HG03280 (cell line): ENCODE measurements around the gene SLC6A17.

Source experiments
- ATAC-seq: cut with Tn5 transposase; IDR thresholded peaks from one replicate; pipeline ENCODE4 v1.9.1; 2021; ENCODE audit warnings: mild to moderate bottlenecking, moderate library complexity; ENCODE audit not compliant: unreplicated experiment

SLC6A17 gene

GRCh38 chr1:110173466-110174105, 23.3 kb downstream of the SLC6A17 start:
- ATAC-seq: no peak

DNA sequence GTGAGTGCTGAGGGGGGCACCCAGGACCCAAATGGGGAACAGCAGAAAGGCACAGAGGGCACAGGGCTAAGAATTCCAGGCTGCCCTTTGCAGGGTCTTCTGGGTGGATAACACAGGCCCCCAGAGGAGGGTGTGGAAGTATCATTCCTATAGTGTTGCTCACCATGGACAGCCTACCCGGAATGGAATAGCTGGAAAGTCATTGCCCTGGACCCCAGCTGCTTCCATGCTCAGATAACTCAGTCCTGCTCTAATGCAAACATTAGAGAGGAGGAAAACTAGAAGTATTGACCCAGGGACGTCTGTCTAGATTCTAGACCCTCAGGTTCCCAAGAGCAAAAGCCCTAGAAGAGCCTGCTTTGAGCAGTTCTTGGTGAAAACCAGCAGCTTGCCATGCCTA, 24.7 kb downstream of the SLC6A17 start:
- ATAC-seq: no peak

DNA sequence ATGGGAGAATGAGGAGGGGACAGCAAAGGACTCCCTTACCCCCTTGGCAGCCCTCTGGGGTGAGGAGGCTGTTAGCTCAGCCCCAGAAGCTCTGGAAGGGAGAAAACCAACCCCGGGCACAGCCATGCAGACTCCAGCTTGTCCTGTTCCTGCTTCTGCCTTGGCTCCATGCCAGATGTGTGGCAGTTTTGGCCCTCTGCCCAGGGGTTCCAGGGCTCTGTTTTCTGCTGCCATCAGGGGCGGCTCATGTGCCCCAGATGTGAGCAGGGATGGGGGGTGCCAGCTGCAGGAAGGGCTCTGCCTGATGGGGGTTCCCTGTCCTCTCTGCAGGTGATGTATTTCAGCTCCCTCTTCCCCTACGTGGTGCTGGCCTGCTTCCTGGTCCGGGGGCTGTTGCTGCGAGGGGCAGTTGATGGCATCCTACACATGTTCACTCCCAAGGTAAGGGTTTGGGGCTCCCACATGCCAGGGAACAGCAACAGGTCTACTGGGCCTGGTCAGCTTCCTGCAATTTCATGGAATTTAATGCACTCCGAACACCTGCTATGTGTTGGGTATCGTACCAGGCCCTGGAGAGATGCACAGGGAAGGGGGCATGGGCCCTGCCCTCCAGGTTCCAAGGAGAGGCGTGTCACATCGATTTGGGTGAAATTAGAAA, 26.1 kb downstream of the SLC6A17 start:
- no peak for ATAC-seq

GRCh38 chr1:110177775-110178174, 27.5 kb downstream of the SLC6A17 start:
- no peak for ATAC-seq

GRCh38 chr1:110183642-110184167, 33.4 kb downstream of the SLC6A17 start:
- no peak for ATAC-seq

DNA sequence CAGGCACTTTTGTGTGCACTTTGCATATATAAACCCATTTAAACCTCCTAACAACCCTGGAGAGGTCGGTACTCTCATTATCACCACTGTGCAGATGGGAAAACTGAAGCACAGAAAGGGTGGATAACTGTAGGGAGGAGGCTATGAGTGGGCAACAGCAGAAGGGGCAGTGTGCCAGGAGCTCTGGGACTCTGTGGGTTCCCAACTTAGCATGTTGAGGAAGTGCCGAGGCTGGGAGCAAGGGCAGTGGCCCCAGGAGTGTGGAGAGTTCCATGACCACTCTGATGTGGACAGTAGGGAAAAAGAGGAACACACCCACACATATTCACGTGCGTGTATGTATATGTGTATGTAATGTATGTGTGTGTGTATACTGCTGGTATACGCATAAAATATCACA, 34.2 kb downstream of the SLC6A17 start:
- ATAC-seq: no peak

DNA sequence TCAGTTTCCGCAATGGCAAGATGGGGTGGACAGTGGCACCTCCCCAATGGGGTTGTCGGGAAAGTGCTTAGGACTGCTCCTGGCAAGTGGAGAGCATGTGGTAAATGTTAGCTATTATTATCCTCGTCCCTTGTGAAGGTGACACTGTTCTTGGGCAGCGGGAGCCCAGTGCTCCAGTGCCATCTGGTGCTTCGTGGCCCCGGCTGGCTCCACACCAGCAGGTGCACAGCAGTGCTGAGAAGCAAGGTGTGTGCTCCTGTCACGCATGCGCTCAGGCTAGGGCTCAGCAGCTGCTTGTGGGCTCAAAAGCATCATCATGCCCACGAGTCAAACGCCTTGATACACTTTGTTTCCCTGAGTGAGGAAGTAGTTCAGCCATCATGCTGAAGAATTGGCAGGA, 34.9 kb downstream of the SLC6A17 start:
- no peak for ATAC-seq

- no peak for ATAC-seq
Observed at GRCh38 chr1:110186558-110186957, 36.3 kb downstream of the SLC6A17 start.

DNA sequence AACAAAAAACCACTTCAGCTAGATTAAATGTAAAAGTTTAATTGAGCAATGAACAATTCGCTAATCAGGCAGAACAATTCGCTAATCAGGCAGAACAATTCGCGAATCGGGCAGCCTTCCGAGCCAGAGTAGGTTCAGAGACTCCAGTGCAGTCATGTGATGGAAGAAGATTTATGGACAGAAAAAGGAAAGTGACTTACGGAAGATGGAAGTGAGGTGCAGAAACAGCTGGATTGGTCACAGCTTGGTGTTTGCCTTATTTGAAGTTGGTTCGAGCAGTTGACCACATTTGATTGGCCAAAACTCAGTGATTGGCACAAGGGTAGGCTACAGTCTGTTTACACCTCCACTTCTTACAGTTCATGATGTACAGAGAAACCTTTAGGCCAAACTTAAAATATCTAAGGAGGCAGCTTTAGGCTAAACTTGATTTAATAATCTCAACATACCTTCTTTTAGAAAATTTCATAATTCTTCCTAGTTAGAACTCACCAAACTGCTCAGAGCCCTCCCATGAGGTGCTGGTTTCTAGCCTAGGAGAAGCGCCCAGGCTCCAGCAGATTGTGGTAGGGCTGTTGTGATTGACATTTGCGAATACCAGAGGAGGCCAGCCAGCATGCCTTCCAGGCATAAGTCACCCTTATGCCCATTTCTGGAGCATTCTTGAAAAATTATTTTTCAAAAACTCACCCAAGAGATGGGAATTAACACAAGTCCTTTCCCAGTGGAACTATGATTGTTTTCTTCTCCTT, 37.0 kb downstream of the SLC6A17 start:
- no peak for ATAC-seq

GRCh38 chr1:110188035-110188618, 37.8 kb downstream of the SLC6A17 start:
- ATAC-seq: no peak

DNA sequence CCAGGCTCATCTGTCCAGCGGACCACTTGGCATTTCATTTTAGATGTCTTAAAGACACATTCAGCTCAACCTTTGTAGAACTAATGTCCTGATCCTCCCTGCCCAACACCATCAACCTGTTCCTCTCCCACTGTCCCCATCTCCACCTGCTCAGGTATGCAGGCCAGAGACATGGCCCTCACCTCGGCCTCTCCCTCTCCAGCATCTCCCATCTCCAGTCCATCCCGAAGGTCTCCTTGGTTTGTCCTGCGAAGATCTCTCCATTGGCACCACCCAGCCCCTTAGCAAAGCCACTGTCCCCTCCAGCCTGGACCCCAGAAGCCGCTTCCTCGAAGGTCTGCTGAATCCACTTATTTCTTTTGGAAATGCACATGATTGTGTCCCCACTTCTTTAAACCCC, 38.9 kb downstream of the SLC6A17 start:
- ATAC-seq: no peak

DNA sequence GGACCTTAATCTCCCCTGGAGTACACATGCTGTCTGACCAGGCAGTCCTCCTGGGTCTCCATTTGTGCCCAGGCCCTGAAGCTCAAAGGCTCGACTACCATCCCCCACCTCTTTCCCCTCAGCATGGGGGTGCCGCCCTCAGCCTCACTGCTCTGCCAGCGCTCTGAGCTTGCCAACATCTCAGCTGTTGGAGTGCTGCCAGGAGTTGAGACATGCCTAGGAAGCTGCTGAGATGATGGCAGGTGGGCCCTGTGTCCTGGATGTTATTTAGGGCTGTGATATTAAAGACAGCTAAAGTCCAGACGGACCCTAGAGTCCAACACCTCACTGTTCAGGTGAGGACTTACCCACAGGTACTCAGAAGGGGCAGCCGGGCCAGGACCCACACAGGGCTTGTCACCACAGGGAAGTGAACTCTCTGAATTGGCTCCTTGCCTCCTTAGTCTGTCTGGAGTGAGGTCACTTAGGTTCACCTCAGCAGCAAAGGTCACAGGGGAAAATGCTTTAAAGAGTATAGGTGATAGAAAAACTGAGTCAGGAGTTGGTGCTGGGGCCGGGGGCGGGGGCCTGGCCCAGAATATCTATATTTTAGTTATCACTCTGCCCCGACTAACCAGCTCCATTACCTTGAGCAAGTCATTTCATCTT, 40.1 kb downstream of the SLC6A17 start:
- no peak for ATAC-seq

GRCh38 chr1:110192541-110192940, 42.2 kb downstream of the SLC6A17 start:
- ATAC-seq: no peak

GRCh38 chr1:110195196-110195595, 44.9 kb downstream of the SLC6A17 start:
- no peak for ATAC-seq

- ATAC-seq: peak; percentile 74
Observed at GRCh38 chr1:110196917-110197765, 46.8 kb downstream of the SLC6A17 start.

GRCh38 chr1:110197905-110198629, 47.8 kb downstream of the SLC6A17 start:
- no peak for ATAC-seq

DNA sequence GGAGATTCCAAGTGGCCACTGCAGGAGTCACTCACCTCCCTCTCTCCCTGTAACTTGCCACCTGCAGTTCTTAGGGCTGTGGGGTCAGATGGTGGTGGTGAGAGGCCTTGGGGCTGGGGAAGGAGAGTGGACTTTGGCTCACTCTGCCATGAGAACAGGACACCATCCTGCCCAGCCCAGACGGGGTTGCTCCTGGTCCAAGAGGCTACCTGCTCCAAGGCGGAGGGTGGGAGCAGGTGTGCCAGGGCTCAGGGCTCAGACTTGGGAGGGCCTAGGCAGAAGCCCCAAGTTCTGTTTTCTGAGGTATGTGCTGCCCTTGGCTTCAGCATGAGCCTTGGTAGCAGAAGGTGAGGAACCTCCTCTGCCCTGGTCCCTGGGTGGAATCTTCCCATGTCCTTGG, 48.5 kb downstream of the SLC6A17 start:
- no peak for ATAC-seq

GRCh38 chr1:110200190-110200589, 49.9 kb downstream of the SLC6A17 start:
- no peak for ATAC-seq

- ATAC-seq: no peak
Observed at GRCh38 chr1:110200666-110201065, 50.4 kb downstream of the SLC6A17 start.
